Measurements from ENCODE around the gene TNNT3.

TNNT3 gene

DNA sequence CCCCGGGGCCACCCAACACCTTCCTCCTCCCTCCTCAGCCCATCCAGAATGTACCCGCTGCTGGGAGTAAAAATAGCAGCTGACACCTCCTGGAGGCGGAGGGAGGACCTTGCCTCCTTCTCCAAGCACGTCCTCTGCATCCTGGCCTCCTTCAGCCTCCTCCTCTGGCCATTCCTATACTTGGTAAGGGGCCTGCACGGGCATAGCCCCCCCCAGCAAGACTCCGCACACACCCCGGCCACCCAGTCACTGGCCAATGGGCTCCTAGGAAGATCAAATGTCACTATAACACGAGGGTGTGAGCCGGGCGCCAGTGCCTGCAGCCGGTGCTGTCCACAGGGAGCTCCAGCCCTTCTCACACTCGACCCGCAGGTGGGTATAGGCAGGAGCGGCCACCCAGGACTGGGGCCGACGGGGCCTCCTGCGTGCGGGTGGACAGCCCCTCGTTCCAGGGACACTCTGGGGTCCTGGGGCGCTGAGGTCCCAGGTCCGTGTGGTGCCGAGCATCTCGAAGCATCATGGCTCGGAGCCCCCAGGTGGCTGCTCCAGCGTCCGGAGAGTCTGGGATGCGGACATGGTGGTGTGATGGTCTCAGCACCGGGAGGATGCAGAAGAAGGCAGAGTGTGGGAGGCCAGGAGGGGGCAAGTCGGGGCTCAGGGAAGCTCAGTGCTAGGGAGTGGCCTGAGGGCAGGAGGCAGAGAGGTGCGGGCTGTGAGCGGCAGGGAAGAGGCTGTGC is at the start of gene TNNT3:
Gene TNNT3 (plus strand): TSS at position 313 of the 737 bp plus-strand sequence. CDS start 3,172 bp downstream, outside the sequence.
- intact Hi-C loops (cut with DNase I; ENCODE audit: low total_unique reads): no loop called here
- no peaks in the 10 kb centered on the region for H3K36me3 ChIP-seq
- peak in 1 of 2 donors; percentile 65 for DNase-seq
- no peak within 1 kb of the TSS for H3K4me3 ChIP-seq
- peaks cover 0 to 32% of the 10 kb centered on the region in 2 donors for H3K27me3 ChIP-seq
- H3K27ac ChIP-seq: no peak within 1 kb of the TSS
- peaks cover 0 to 20% (median 6%) of the 10 kb centered on the region in 4 donors for H3K4me1 ChIP-seq
- TF ChIP-seq, protein P1, sequence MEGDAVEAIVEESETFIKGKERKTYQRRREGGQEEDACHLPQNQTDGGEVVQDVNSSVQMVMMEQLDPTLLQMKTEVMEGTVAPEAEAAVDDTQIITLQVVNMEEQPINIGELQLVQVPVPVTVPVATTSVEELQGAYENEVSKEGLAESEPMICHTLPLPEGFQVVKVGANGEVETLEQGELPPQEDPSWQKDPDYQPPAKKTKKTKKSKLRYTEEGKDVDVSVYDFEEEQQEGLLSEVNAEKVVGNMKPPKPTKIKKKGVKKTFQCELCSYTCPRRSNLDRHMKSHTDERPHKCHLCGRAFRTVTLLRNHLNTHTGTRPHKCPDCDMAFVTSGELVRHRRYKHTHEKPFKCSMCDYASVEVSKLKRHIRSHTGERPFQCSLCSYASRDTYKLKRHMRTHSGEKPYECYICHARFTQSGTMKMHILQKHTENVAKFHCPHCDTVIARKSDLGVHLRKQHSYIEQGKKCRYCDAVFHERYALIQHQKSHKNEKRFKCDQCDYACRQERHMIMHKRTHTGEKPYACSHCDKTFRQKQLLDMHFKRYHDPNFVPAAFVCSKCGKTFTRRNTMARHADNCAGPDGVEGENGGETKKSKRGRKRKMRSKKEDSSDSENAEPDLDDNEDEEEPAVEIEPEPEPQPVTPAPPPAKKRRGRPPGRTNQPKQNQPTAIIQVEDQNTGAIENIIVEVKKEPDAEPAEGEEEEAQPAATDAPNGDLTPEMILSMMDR (IDR thresholded peaks at IDR 0.05): no peak
- H3K9me3 ChIP-seq: no peaks in the 10 kb centered on the region

- peaks cover 0 to 63% (median 40%) of the 10 kb centered on the region in 4 donors for H3K4me1 ChIP-seq
- H3K4me3 ChIP-seq: peak overlapping the region; percentile 36 to 39
Observed at GRCh38 chr11:1870326-1870696, 49.2 kb upstream of the TNNT3 start.

DNA sequence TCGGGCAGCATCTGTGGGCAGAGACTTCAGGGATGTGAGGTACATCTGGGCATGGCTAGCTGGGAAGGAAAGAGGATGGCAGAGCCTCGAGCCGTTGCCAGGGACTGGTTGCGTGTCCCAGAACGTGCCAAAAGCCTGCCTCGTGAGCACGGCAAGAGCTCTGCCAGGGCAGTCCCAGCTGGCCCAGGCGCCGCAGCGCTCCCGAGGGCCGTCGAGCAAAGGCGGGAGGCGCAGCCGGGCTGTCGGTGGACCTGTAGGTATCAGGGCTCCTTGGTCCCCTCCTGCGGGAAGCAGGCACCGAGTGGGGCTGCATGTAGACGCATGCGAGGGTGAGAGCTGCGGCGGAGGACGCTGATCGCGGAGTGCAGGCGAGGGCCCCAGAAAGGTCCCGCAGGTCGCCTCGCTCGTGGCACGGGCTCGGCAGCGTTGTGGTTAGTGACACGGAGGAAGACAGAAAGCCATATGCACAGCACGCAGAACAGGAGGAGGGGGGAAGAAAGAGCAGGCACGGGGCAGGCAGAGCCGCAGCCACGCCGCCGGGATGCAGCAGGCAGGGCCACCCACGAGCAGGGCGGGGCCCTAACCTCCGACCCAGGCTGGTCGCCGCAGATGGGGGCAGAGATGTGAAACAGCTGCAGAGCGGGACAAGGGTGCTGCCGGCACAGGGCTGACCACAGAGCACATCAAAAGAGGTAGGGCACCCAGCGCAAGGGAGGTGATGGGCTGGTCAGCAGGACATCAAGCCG is 48.6 kb upstream of the TNNT3 start:
- Histone ChIP-seq H3K4me3 (peak overlapping the region; percentile 27 to 39), H3K27me3 (peaks cover 0 to 47% of the 10 kb centered on the region in 2 donors), H3K4me1 (peaks cover 0 to 63% (median 37%) of the 10 kb centered on the region in 4 donors), H3K36me3 (no peaks in the 10 kb centered on the region), H3K9me3 (no peaks in the 10 kb centered on the region), H3K27ac (peak overlapping the region; percentile 61 to 94)
- DNase-seq: peak in 1 of 2 donors; percentile 88
- intact Hi-C loops (cut with DNase I; ENCODE audit: low total_unique reads): no loop called here
- TF ChIP-seq, protein P1 (IDR thresholded peaks at IDR 0.05): no peak

More at GRCh38 chr11:1870326-1870696, 49.2 kb upstream of the TNNT3 start:
- peaks cover 0 to 45% of the 10 kb centered on the region in 2 donors for H3K27me3 ChIP-seq
- H3K36me3 ChIP-seq: no peaks in the 10 kb centered on the region
- TF ChIP-seq, protein P1 (IDR thresholded peaks at IDR 0.05): no peak
- no peak for DNase-seq
- H3K27ac ChIP-seq: peak overlapping the region; percentile 61 to 94
- no peaks in the 10 kb centered on the region for H3K9me3 ChIP-seq
- intact Hi-C loops (cut with DNase I; ENCODE audit: low total_unique reads): no loop called here

GRCh38 chr11:1871531-1871930 is 48.0 kb upstream of the TNNT3 start:
- no peaks in the 10 kb centered on the region for H3K36me3 ChIP-seq
- H3K27ac ChIP-seq: peak overlapping the region; percentile 61 to 94
- H3K4me3 ChIP-seq: peak overlapping the region in 1 of 2 donors; percentile 39
- TF ChIP-seq, protein P1 (IDR thresholded peaks at IDR 0.05): no peak
- H3K9me3 ChIP-seq: no peaks in the 10 kb centered on the region
- DNase-seq: no peak
- H3K27me3 ChIP-seq: peaks cover 0 to 47% of the 10 kb centered on the region in 2 donors
- H3K4me1 ChIP-seq: peaks cover 0 to 65% (median 38%) of the 10 kb centered on the region in 4 donors
- intact Hi-C loops (cut with DNase I; ENCODE audit: low total_unique reads): no loop called here

GRCh38 chr11:1872267-1872985 is 47.1 kb upstream of the TNNT3 start:
- DNase-seq: no peak
- no peak overlapping the region for H3K4me3 ChIP-seq
- intact Hi-C loops (cut with DNase I; ENCODE audit: low total_unique reads): no loop called here
- H3K27me3 ChIP-seq: peaks cover 0 to 47% of the 10 kb centered on the region in 2 donors
- H3K9me3 ChIP-seq: no peaks in the 10 kb centered on the region
- H3K27ac ChIP-seq: peak overlapping the region; percentile 55 to 61
- H3K36me3 ChIP-seq: no peaks in the 10 kb centered on the region
- H3K4me1 ChIP-seq: peaks cover 0 to 74% (median 41%) of the 10 kb centered on the region in 4 donors
- TF ChIP-seq, protein P1 (IDR thresholded peaks at IDR 0.05): no peak

Measured in tibial artery (tissue), 4 donors.